Uterus (tissue), 4 donors: ENCODE data around the gene GDI1. TPM values are rescaled to one million over a fixed set of nuclear protein-coding genes. Genes with fewer than 3 reads are reported as not detected.

Experiments used
- DNase-seq, 2 donors: peaks; one replicate each; pipeline ENCODE4 v3.0.0-alpha.2; 2019 to 2020
- H3K27ac ChIP-seq, 2 donors: fragments of 200-600 bp; sonication (generic); 1 replicate in 1 of 2; 2 replicates in 1 of 2; pipeline ENCODE4 v1.5.1; 2016 to 2018
- H3K27me3 ChIP-seq, 2 donors: fragments of 200-600 bp; sonication (generic); one replicate each; pipeline ENCODE4 v1.5.1; 2018 to 2019; ENCODE audit warnings: control low read depth in 1 of 2
- H3K36me3 ChIP-seq, 2 donors: fragments of 200-600 bp; sonication (generic); one replicate each; pipeline ENCODE4 v1.5.1; 2019; ENCODE audit warnings: control low read depth in 1 of 2
- H3K4me1 ChIP-seq, 2 donors: fragments of 200-600 bp; sonication (generic); one replicate each; pipeline ENCODE4 v1.5.1; 2018 to 2019; ENCODE audit warnings: control low read depth in 1 of 2
- H3K4me3 ChIP-seq, 2 donors: fragments of 200-600 bp; sonication (generic); 1 replicate in 1 of 2; 2 replicates in 1 of 2; pipeline ENCODE4 v1.5.1; 2018 to 2019; ENCODE audit warnings: mild to moderate bottlenecking in 1 of 2
- H3K9me3 ChIP-seq, 2 donors: fragments of 200-600 bp; sonication (generic); one replicate each; pipeline ENCODE4 v1.5.1; 2019; ENCODE audit warnings: control low read depth in 1 of 2
- POLR2A ChIP-seq, 2 donors: fragments of 450-650 bp; IDR thresholded peaks; one replicate each; pipeline ENCODE4 v1.6.1; 2016; ENCODE audit warnings: antibody characterized with exemption in 2 of 2, mild to moderate bottlenecking in 1 of 2, moderate library complexity in 1 of 2
- intact Hi-C: fragments of 100-400 bp; cut with DNase I; formaldehyde crosslinking; loops from one replicate; pipeline ENCODE4 v1.15.1; 2023; ENCODE audit warnings: low total_unique reads
- total RNA-seq, 4 donors: library from RNA; depleted of rRNA in 3 of 4; stranded (reverse); fragments of >200 nt in 3 of 4; gene quantifications; one replicate each; pipeline versions ENCODE4 v1.1.0 to v1.2.4, GENCODE V29; 2014 to 2023
- TF ChIP-seq, protein P1 (sequence below), 4 experiments: fragments of 200-600 bp in 2 of 4; fragments of 450-650 bp in 2 of 4; sonication (generic) in 2 of 4; IDR thresholded peaks; one replicate each; pipeline ENCODE4 v1.5.1; 2016 to 2019; ENCODE audit warnings: antibody characterized with exemption in 4 of 4, mild to moderate bottlenecking in 2 of 4, moderate library complexity in 1 of 4
- donor health status: DM: yes; HTN: yes; CAD: no.

The GDI1 gene
- total RNA-seq, 4 donors from 2014 or later, result 100.0 to 175 (median 135) TPM

DNA sequence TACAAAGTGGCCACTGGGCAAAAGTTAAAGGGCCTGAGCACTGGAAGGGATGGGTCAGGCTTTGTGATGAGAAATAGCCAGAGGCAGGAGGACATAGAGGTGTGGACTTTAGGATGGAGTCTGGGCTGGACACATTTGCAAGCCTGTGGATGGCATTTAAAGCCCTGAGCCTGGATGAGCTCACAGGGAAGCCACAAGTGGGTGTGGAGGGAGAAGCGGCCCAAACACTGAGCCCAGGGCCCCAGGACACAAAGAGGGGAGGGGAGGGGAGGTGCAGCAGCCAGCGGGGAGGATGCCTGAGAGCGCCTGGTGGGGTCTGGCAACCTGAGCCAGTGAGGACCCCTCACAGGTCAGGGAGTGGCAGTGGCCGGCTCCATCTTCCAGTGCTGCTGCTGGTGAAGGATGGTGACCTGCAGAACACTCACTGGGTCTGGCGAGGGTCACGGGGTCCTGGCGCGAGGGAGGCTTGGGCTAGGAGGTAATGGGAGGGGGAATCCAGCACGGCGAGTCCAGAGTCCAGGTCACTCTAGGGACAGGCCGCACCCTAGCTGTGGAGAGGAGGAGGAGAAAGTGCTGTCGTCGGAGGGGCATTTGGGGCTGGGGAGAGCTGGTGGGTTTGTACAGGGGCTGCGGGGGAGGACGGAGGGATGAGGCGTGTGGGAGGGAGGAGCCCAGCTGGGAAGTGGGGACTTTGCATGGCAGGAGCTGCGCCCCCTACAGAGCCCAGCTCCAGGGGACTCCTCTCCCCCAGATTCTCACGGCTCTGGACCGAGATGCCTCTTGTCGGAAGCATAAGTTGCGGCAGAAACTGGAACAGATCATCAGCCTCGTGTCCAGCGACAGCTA is 35.1 kb downstream of the GDI1 start:
- Histone ChIP-seq H3K9me3 (no peaks in the 10 kb centered on the region), H3K36me3 (no peaks in the 10 kb centered on the region), H3K4me1 (no peaks in the 10 kb centered on the region), H3K27ac (no peak overlapping the region), H3K4me3 (no peak overlapping the region), H3K27me3 (no peaks in the 10 kb centered on the region)
- DNase-seq, result peak in 1 of 2 donors; percentile 9
- intact Hi-C loops, result no loop called here
- TF ChIP-seq POLR2A (IDR thresholded peaks at IDR 0.05), result no peak
- TF ChIP-seq, protein P1, sequence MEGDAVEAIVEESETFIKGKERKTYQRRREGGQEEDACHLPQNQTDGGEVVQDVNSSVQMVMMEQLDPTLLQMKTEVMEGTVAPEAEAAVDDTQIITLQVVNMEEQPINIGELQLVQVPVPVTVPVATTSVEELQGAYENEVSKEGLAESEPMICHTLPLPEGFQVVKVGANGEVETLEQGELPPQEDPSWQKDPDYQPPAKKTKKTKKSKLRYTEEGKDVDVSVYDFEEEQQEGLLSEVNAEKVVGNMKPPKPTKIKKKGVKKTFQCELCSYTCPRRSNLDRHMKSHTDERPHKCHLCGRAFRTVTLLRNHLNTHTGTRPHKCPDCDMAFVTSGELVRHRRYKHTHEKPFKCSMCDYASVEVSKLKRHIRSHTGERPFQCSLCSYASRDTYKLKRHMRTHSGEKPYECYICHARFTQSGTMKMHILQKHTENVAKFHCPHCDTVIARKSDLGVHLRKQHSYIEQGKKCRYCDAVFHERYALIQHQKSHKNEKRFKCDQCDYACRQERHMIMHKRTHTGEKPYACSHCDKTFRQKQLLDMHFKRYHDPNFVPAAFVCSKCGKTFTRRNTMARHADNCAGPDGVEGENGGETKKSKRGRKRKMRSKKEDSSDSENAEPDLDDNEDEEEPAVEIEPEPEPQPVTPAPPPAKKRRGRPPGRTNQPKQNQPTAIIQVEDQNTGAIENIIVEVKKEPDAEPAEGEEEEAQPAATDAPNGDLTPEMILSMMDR (IDR thresholded peaks at IDR 0.05), result no peak

DNA sequence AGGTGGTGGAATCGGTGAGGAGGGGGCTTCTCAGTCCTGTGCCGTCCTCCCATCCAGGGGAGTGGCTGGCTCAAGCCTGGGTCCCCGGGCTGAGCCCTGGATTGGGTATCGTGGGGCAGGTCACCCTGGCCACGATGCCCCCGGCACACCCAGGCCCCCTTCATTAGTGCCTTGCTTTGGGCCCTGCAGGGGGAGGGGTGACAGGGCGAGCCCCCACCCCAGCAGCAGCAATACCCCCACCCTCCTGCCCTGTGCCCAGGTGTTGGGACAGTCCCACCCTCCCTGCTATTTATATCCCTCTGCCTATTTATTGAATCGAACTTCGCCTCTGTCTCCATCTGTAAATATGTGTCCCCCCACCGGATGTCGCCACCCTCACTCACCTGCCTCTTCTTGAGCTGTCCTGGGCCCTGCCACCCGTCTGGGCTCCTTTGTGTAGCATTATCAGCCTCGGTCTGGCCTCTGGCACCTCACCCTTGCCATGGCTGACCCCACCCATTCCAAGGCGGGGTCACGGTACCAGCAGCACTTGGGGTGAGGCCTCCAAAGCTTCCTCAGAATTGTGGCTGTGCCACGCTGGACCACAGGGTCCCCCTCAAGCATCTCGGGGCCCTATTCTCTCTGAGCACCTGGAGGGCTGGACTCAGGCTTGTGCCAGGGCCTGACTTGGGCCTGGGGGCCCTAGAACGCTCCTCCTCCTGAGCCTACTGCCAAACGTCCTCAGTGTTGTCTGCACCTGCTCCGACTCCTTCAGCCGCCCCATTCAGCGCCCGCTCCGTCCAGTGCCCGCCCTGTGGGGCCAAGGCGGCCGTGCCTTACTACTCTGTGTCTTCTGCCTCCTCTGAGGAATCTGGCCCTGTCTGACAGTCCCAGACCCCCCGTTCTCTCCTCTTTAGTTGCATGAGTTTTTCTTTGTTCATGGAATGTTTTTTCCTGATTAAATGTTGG is 36.0 kb downstream of the GDI1 start:
- no peak for DNase-seq
- intact Hi-C loops, result no loop called here

DNA sequence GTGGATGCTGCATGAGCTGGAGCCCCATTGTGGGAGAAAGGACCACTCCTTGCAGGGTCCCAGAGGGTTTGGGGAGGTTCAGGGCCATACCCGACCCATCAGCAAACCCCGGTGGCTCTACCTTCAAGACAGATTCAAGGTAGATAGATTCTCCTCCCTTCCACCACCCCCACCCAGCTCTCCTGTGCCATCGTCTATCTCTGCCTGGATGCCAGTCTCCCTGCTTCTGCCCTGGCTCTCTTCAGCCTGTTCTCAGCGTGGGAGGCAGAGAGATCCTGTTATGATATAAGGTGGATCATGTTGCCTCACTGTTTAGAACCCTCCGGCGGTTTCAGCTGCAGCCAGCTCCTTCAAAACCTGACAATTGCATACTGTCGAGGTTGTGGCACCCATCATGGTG is 36.7 kb downstream of the GDI1 start:
- H3K9me3 ChIP-seq, result no peaks in the 10 kb centered on the region
- no peak for DNase-seq
- TF ChIP-seq, protein P1 (IDR thresholded peaks at IDR 0.05), result no peak
- no peak for TF ChIP-seq POLR2A (IDR thresholded peaks at IDR 0.05)
- H3K4me3 ChIP-seq, result no peak overlapping the region
- peaks cover 0 to 3% of the 10 kb centered on the region in 2 donors for H3K4me1 ChIP-seq
- intact Hi-C loops, result no loop called here
- no peaks in the 10 kb centered on the region for H3K27me3 ChIP-seq
- H3K36me3 ChIP-seq, result no peaks in the 10 kb centered on the region
- H3K27ac ChIP-seq, result no peak overlapping the region

More for the DNA sequence above, 36.0 kb downstream of the GDI1 start:
- TF ChIP-seq POLR2A (IDR thresholded peaks at IDR 0.05), result no peak
- TF ChIP-seq, protein P1 (IDR thresholded peaks at IDR 0.05), result no peak
- Histone ChIP-seq H3K27ac (no peak overlapping the region), H3K27me3 (no peaks in the 10 kb centered on the region), H3K9me3 (no peaks in the 10 kb centered on the region), H3K36me3 (no peaks in the 10 kb centered on the region), H3K4me3 (no peak overlapping the region), H3K4me1 (no peaks in the 10 kb centered on the region)

DNA sequence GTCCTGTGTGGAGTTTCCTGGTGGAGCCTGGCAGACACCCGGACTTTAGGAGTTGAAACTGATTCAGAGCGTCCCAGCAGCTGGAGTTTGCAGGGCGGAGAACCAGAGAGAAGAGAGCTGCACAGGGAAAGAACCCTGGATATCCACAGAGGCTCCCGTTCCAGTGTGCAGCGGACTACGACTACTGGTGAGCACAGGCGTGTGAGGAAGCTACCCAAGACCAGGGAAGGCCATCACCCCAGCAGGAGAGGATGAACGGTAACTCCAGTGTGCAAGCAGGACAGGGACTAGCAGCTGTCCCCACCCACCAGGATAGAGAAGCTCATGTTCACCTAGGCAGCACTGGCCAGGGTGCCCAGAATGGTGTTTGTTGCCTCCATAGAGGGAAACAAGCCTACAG is 39.9 kb downstream of the GDI1 start:
- Histone ChIP-seq H3K27ac (no peak overlapping the region), H3K9me3 (no peaks in the 10 kb centered on the region), H3K4me3 (no peak overlapping the region), H3K4me1 (peaks cover 0 to 3% of the 10 kb centered on the region in 2 donors), H3K36me3 (no peaks in the 10 kb centered on the region), H3K27me3 (no peaks in the 10 kb centered on the region)
- DNase-seq, result no peak
- TF ChIP-seq, protein P1 (IDR thresholded peaks at IDR 0.05), result no peak
- no peak for TF ChIP-seq POLR2A (IDR thresholded peaks at IDR 0.05)
- intact Hi-C loops, result no loop called here
